HepG2 (cell line): ENCODE results near the gene ZNF500. TPM values are rescaled to one million over a fixed set of nuclear protein-coding genes. Genes with fewer than 3 reads are reported as not detected.

ENCODE experiments used
- ATF7 ChIP-seq, 2 experiments: fragments of 450-650 bp in 1 of 2; sonication (generic) in 1 of 2; formaldehyde crosslinking in 1 of 2; IDR thresholded peaks; 2 replicates each; pipeline versions ENCODE4 v1.4.0 to v1.6.1; 2016 to 2020; ENCODE audit warnings: antibody characterized with exemption in 1 of 2, mild to moderate bottlenecking in 1 of 2, missing genetic modification reagents in 1 of 2
- DMAP1 ChIP-seq: IDR thresholded peaks from 2 replicates; pipeline ENCODE4 v1.6.1; 2016
- E2F1 ChIP-seq: sonication (generic); formaldehyde crosslinking; IDR thresholded peaks from 2 replicates; pipeline ENCODE4 v1.5.0; 2020; ENCODE audit warnings: missing genetic modification reagents
- IKZF1 ChIP-seq: fragments of 450-650 bp; IDR thresholded peaks from 2 replicates; pipeline ENCODE4 v1.7.1; 2016
- JUNB ChIP-seq: sonication (generic); formaldehyde crosslinking; IDR thresholded peaks from 2 replicates; pipeline ENCODE4 v1.8.0; 2022; ENCODE audit warnings: missing genetic modification reagents, mild to moderate bottlenecking, borderline replicate concordance
- KLF13 ChIP-seq: sonication (generic); formaldehyde crosslinking; IDR thresholded peaks from 2 replicates; pipeline ENCODE4 v1.4.0; 2020; ENCODE audit warnings: mild to moderate bottlenecking, missing genetic modification reagents
- NBN ChIP-seq: fragments of 450-650 bp; conservative IDR thresholded peaks from 2 replicates; pipeline ENCODE4 v1.6.1; 2017
- PRMT3 ChIP-seq: sonication (generic); formaldehyde crosslinking; IDR thresholded peaks from 2 replicates; pipeline ENCODE4 v1.8.1; 2022; ENCODE audit warnings: low read depth, mild to moderate bottlenecking, moderate library complexity, missing genetic modification reagents, borderline replicate concordance
- THAP8 ChIP-seq: sonication (generic); formaldehyde crosslinking; IDR thresholded peaks from 2 replicates; pipeline ENCODE4 v1.5.1; 2020; ENCODE audit warnings: missing genetic modification reagents, mild to moderate bottlenecking, borderline replicate concordance
- U2AF1 ChIP-seq: fragments of 200-400 bp; formaldehyde crosslinking; optimal IDR thresholded peaks from 2 replicates; pipeline ENCODE3; 2017; ENCODE audit warnings: mild to moderate bottlenecking, low read depth, low read length
- ZFP82 ChIP-seq: sonication (generic); formaldehyde crosslinking; IDR thresholded peaks from 2 replicates; pipeline ENCODE4 v1.5.1; 2020; ENCODE audit warnings: mild to moderate bottlenecking, missing genetic modification reagents, borderline replicate concordance
- ZMAT3 ChIP-seq: sonication (generic); formaldehyde crosslinking; conservative IDR thresholded peaks from 2 replicates; pipeline ENCODE4 v1.7.0; 2021; ENCODE audit warnings: missing genetic modification reagents
- ZNF44 ChIP-seq: sonication (generic); formaldehyde crosslinking; IDR thresholded peaks from 2 replicates; pipeline ENCODE4 v1.5.1; 2020; ENCODE audit warnings: mild to moderate bottlenecking, missing genetic modification reagents
- ZNF770 ChIP-seq: sonication (generic); formaldehyde crosslinking; IDR thresholded peaks from 2 replicates; pipeline ENCODE4 v1.5.0; 2020; ENCODE audit warnings: mild to moderate bottlenecking, missing genetic modification reagents
- ZNF816 ChIP-seq: sonication (generic); formaldehyde crosslinking; IDR thresholded peaks from 2 replicates; pipeline ENCODE4 v1.8.0; 2022; ENCODE audit warnings: missing genetic modification reagents, mild to moderate bottlenecking, borderline replicate concordance
- polyA plus RNA-seq, 8 experiments: library from polyadenylated mRNA; depleted of rRNA in 3 of 8; stranded (reverse) in 7 of 8; unstranded in 1 of 8; fragments of >200 nt; fragmentation: Illumina TruSeq in 4 of 8; extraction: Trizol in 4 of 8; gene quantifications; 2 replicates each; pipeline versions ENCODE4 v1.2.1 to v1.2.3, GENCODE V29; 2011 to 2016; ENCODE audit warnings: low read depth in 4 of 8, missing spikeins in 1 of 8, mixed read lengths in 1 of 8; ENCODE audit not compliant: insufficient read depth in 1 of 8
- total RNA-seq, 5 experiments: library from RNA; depleted of rRNA; stranded (reverse); fragments of >200 nt; fragmentation: Illumina TruSeq; extraction: Trizol; gene quantifications; 2 replicates each; pipeline ENCODE4 v1.2.3, GENCODE V29; 2016; ENCODE audit warnings: low read depth in 1 of 5

Gene ZNF500
- total and polyA plus RNA-seq, 2 of the 13 experiments (the other 11 are each of a cell fraction or from before 2014, with no cell fraction given) = 6.1 to 12.2 TPM

DNA sequence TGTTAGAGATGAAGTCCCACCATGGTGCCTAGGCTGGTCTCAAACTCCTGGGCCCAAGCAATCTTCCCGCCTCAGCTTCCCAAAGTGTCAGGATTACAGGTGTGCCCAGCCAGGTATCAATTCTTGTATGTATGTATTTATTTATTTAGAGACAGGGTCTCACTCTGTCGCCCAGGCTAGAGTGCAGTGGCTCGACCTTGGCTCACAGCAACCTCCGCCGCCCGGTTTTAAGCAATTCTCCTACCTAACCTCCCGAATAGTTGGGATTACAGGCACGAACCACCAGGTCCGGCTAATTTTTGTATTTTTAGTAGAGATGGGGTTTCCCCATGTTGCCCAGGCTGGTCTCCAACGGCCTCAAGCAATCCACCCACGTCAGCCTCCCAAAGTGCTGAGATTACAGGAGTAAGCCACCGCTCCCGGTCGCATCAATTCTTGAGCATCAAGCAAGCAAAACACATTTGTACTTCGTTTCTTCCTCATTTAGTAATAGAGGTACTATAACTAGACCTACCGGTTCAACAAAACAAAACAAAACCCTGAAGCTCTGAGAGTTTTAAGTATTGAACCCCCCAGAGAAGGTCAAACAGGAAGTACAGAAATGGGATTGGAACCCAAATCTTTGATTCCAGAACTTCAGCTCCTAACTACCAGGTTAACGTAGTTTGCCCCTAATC, 1.0 kb upstream of the ZNF500 start (continued):
- TF ChIP-seq IKZF1 = no peak
- peak; percentile 66; the same call in 1 of the 2 replicates for TF ChIP-seq ZNF44
- peak; percentile 77 for TF ChIP-seq ZNF816 (CRISPR knock-in tag)
- TF ChIP-seq ZMAT3 (CRISPR knock-in tag) = 0 out of 2 replicates have a peak, but pooled peaks have one; percentile 14
- TF ChIP-seq E2F1 = no peak
- TF ChIP-seq ATF7 (IDR thresholded peaks at IDR 0.05) = no peak
- TF ChIP-seq ATF7 (CRISPR knock-in tag; IDR thresholded peaks at IDR 0.05) = no peak
- TF ChIP-seq DMAP1 = peak; percentile 41; the same call in 1 of the 2 replicates
- TF ChIP-seq NBN = no peak
- 0 out of 2 replicates have a peak, but pooled peaks have one; percentile 56 for TF ChIP-seq PRMT3 (CRISPR knock-in tag)
- TF ChIP-seq THAP8 (CRISPR knock-in tag) = 0 out of 2 replicates have a peak, but pooled peaks have one; percentile 62
- TF ChIP-seq KLF13 (CRISPR knock-in tag) = no peak
- TF ChIP-seq JUNB (CRISPR knock-in tag) = no peak
- TF ChIP-seq ZNF770 = peak; percentile 13; the same call in 1 of the 2 replicates
- TF ChIP-seq U2AF1 = no peak
- TF ChIP-seq ZFP82 (CRISPR knock-in tag) = peak; percentile 17; the same call in 1 of the 2 replicates
